Suprapubic skin (tissue), 4 donors: ENCODE results near the gene CHST11.

Experiments
- EP300 ChIP-seq: sonication (generic); formaldehyde crosslinking; IDR thresholded peaks from one replicate; pipeline ENCODE4 v1.6.1; 2017; ENCODE audit warnings: antibody characterized with exemption
- POLR2A ChIP-seq, 2 donors: fragments of 450-650 bp; IDR thresholded peaks; one replicate each; pipeline ENCODE4 v1.6.1; 2017; ENCODE audit warnings: antibody characterized with exemption in 2 of 2, mild to moderate bottlenecking in 2 of 2, moderate library complexity in 2 of 2
- POLR2AphosphoS5 ChIP-seq, 3 donors: sonication (generic); formaldehyde crosslinking; IDR thresholded peaks; one replicate each; pipeline ENCODE4 v1.6.1; 2017; ENCODE audit warnings: antibody characterized with exemption in 3 of 3
- TF ChIP-seq, protein P1 (sequence below), 2 donors: fragments of 200-600 bp in 1 of 2; fragments of 450-650 bp in 1 of 2; sonication (generic) in 1 of 2; IDR thresholded peaks; one replicate each; pipeline ENCODE4 v1.5.1; 2016 to 2019; ENCODE audit warnings: antibody characterized with exemption in 2 of 2, mild to moderate bottlenecking in 1 of 2, moderate library complexity in 1 of 2

DNA sequence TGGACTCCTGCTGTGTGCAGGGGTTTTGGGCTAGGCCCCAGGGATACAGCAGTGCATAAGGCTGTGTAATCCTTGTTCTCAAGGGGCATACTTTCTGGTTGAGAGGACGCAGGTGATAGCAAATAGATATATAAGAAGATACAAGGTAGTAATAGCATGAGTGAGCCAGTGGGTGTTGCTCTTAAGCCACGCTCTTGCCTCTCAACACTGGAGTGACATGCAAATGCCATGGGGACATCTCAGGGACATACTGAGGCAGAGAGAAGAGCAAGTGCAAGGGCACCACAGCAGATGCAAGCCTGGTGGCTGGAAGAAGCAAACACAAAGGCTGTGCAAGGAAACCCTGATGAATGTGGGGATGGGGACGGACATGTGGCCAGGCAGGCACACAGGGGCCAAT is 223.3 kb downstream of the CHST11 start:
- TF ChIP-seq, protein P1, sequence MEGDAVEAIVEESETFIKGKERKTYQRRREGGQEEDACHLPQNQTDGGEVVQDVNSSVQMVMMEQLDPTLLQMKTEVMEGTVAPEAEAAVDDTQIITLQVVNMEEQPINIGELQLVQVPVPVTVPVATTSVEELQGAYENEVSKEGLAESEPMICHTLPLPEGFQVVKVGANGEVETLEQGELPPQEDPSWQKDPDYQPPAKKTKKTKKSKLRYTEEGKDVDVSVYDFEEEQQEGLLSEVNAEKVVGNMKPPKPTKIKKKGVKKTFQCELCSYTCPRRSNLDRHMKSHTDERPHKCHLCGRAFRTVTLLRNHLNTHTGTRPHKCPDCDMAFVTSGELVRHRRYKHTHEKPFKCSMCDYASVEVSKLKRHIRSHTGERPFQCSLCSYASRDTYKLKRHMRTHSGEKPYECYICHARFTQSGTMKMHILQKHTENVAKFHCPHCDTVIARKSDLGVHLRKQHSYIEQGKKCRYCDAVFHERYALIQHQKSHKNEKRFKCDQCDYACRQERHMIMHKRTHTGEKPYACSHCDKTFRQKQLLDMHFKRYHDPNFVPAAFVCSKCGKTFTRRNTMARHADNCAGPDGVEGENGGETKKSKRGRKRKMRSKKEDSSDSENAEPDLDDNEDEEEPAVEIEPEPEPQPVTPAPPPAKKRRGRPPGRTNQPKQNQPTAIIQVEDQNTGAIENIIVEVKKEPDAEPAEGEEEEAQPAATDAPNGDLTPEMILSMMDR (IDR thresholded peaks at IDR 0.05), result no peak
- TF ChIP-seq POLR2A (IDR thresholded peaks at IDR 0.05) (no peak), POLR2AphosphoS5 (IDR thresholded peaks at IDR 0.05) (no peak), EP300 (no peak)
